A549 (cell line): Measurements from ENCODE around the gene RIMBP2. TPM values are rescaled to one million over a fixed set of nuclear protein-coding genes. Genes with fewer than 3 reads are reported as not detected.

Source experiments
- ATAC-seq, 2 experiments: fragments of 200-7000 bp in 1 of 2; fragments of >200 bp in 1 of 2; cut with Nextera tagmentation in 1 of 2; cut with Tn5 transposase in 1 of 2; 3 replicates each; pipeline versions ENCODE4 v1.8.0 to v1.9.1; 2018 to 2020; ENCODE audit warnings: mild to moderate bottlenecking in 1 of 2, moderate library complexity in 1 of 2
- CTCF ChIA-PET: fragments of 300-600 bp; sonication (Branson Sonifier 250); formaldehyde crosslinking; extraction: SDS; loops from one replicate; lab custom pipeline; 2021; ENCODE audit warnings: antibody characterized with exemption, inconsistent platforms; lab: Yijun Ruan, JAX
- POLR2A ChIA-PET: fragments of 350-600 bp; formaldehyde crosslinking; extraction: SDS; loops from one replicate; lab custom pipeline; 2021; ENCODE audit warnings: antibody characterized with exemption, inconsistent platforms; lab: Yijun Ruan, JAX
- DNase-seq, 2 experiments: peaks; one replicate each; pipeline versions ENCODE4 v3.0.0 to v3.0.0-alpha.2; 2011 to 2016; ENCODE audit warnings: low read depth in 1 of 2, low spot score in 1 of 2
- FAIRE-seq: peaks from 2 replicates; lab custom pipeline; 2011; peaks lifted over from hg19 to GRCh38; lab: Jason Lieb, UNC
- H3K27ac ChIP-seq, 2 experiments: fragments of >200 bp; sonication (Bioruptor Twin); formaldehyde crosslinking; 3 replicates each; pipeline ENCODE4 v1.5.1; 2016 to 2017
- H3K4me1 ChIP-seq: fragments of >200 bp; sonication (Bioruptor Twin); formaldehyde crosslinking; 3 replicates; pipeline ENCODE4 v1.6.1; 2016
- H3K4me2 ChIP-seq: fragments of >200 bp; sonication (Bioruptor Twin); formaldehyde crosslinking; 3 replicates; pipeline ENCODE4 v1.6.1; 2016
- H3K4me3 ChIP-seq: fragments of >200 bp; sonication (Bioruptor Twin); formaldehyde crosslinking; 3 replicates; pipeline ENCODE4 v1.5.1; 2016
- H3K9me3 ChIP-seq: fragments of >200 bp; sonication (Bioruptor Twin); formaldehyde crosslinking; 3 replicates; pipeline ENCODE4 v1.6.1; 2016
- BHLHE40 ChIP-seq: IDR thresholded peaks from 2 replicates; pipeline ENCODE4 v1.6.1; 2012; ENCODE audit warnings: low read depth, low read length, inconsistent platforms
- CHD2 ChIP-seq: fragments of 150-350 bp; IDR thresholded peaks from 2 replicates; pipeline ENCODE4 v1.6.1; 2014; ENCODE audit warnings: low read length; ENCODE audit not compliant: partially characterized antibody
- EHF ChIP-seq: fragments of 250-450 bp; sonication (Bioruptor Pico); IDR thresholded peaks from 2 replicates; pipeline ENCODE4 v1.5.0; 2020; ENCODE audit warnings: mild to moderate bottlenecking
- FOSB ChIP-seq: fragments of 250-450 bp; sonication (Bioruptor Pico); IDR thresholded peaks from 2 replicates; pipeline ENCODE4 v1.5.0; 2020; ENCODE audit warnings: mild to moderate bottlenecking, moderate library complexity
- FOXS1 ChIP-seq: fragments of 250-450 bp; sonication (Bioruptor Pico); IDR thresholded peaks from 2 replicates; pipeline ENCODE4 v1.5.0; 2020; ENCODE audit warnings: mild to moderate bottlenecking, moderate library complexity
- GATA3 ChIP-seq: IDR thresholded peaks from 2 replicates; pipeline ENCODE4 v1.6.1; 2012; ENCODE audit warnings: borderline replicate concordance
- HDAC2 ChIP-seq: fragments of 200-600 bp; sonication (generic); IDR thresholded peaks from 2 replicates; pipeline ENCODE4 v1.6.1; 2016
- HEYL ChIP-seq: fragments of 250-450 bp; sonication (Bioruptor Pico); IDR thresholded peaks from 2 replicates; pipeline ENCODE4 v1.8.0; 2021; ENCODE audit warnings: mild to moderate bottlenecking, moderate library complexity
- HOXB13 ChIP-seq: fragments of 250-450 bp; sonication (Bioruptor Pico); IDR thresholded peaks from 2 replicates; pipeline ENCODE4 v1.5.0; 2020; ENCODE audit warnings: low read depth, mild to moderate bottlenecking, moderate library complexity
- HOXB5 ChIP-seq: fragments of 250-450 bp; sonication (Bioruptor Pico); IDR thresholded peaks from 2 replicates; pipeline ENCODE4 v1.5.0; 2020; ENCODE audit warnings: mild to moderate bottlenecking, moderate library complexity
- JUN ChIP-seq, 2 experiments: fragments of >200 bp; sonication (Bioruptor Twin); formaldehyde crosslinking; IDR thresholded peaks; 2 replicates in 1 of 2; 3 replicates in 1 of 2; pipeline ENCODE4 v1.6.1; 2016 to 2017
- JUNB ChIP-seq: fragments of >200 bp; sonication (Bioruptor Twin); formaldehyde crosslinking; IDR thresholded peaks from 2 replicates; pipeline ENCODE4 v1.6.1; 2016
- KDM1A ChIP-seq: fragments of 200-600 bp; sonication (generic); IDR thresholded peaks from 2 replicates; pipeline ENCODE4 v1.6.1; 2016; ENCODE audit warnings: low read depth, mild to moderate bottlenecking
- KDM5A ChIP-seq: fragments of 200-600 bp; sonication (generic); IDR thresholded peaks from 2 replicates; pipeline ENCODE4 v1.6.1; 2016; ENCODE audit warnings: antibody characterized with exemption, mild to moderate bottlenecking
- MAFK ChIP-seq: fragments of 450-650 bp; IDR thresholded peaks from 2 replicates; pipeline ENCODE4 v1.6.1; 2014; ENCODE audit not compliant: partially characterized antibody
- MAZ ChIP-seq: fragments of 150-350 bp; IDR thresholded peaks from 2 replicates; pipeline ENCODE4 v1.6.1; 2014; ENCODE audit warnings: antibody characterized with exemption, low read depth, low read length, borderline replicate concordance
- NFE2L2 ChIP-seq: fragments of 150-350 bp; conservative IDR thresholded peaks from 2 replicates; pipeline ENCODE4 v1.6.1; 2014; ENCODE audit warnings: low read length
- RAD21 ChIP-seq, 2 experiments: fragments of >200 bp in 1 of 2; sonication (Bioruptor Twin) in 1 of 2; formaldehyde crosslinking in 1 of 2; IDR thresholded peaks in 1 of 2; conservative IDR thresholded peaks in 1 of 2; 2 replicates in 1 of 2; 3 replicates in 1 of 2; pipeline ENCODE4 v1.6.1; 2012 to 2018; ENCODE audit warnings: inconsistent platforms in 1 of 2
- RNF2 ChIP-seq: fragments of 200-600 bp; sonication (generic); IDR thresholded peaks from 2 replicates; pipeline ENCODE4 v1.6.1; 2016; ENCODE audit warnings: low read depth, mild to moderate bottlenecking, antibody characterized with exemption, moderate library complexity, borderline replicate concordance
- SMC3 ChIP-seq: fragments of >200 bp; sonication (Bioruptor Twin); formaldehyde crosslinking; IDR thresholded peaks from 3 replicates; pipeline ENCODE4 v1.6.1; 2018; ENCODE audit warnings: inconsistent platforms
- TFCP2L1 ChIP-seq: fragments of 250-450 bp; sonication (Bioruptor Pico); IDR thresholded peaks from 2 replicates; pipeline ENCODE4 v1.5.0; 2021; ENCODE audit warnings: mild to moderate bottlenecking
- TP53 ChIP-seq: fragments of 250-450 bp; sonication (Bioruptor Pico); IDR thresholded peaks from 2 replicates; pipeline ENCODE4 v1.5.0; 2021; ENCODE audit warnings: mild to moderate bottlenecking, moderate library complexity
- ZFP36 ChIP-seq: fragments of 450-650 bp; IDR thresholded peaks from 2 replicates; pipeline ENCODE4 v1.6.1; 2014; ENCODE audit warnings: borderline replicate concordance; ENCODE audit not compliant: partially characterized antibody
- ZSCAN20 ChIP-seq: fragments of 250-450 bp; sonication (Bioruptor Pico); IDR thresholded peaks from 2 replicates; pipeline ENCODE4 v1.8.0; 2022; ENCODE audit warnings: mild to moderate bottlenecking, moderate library complexity
- WGBS: methylation state at CpG from one replicate; pipeline ENCODE4 v1.1.6; 2017; ENCODE audit errors: missing lambda C conversion rate; 5-methylcytosine and 5-hydroxymethylcytosine counted together
- polyA plus RNA-seq, 4 experiments: library from polyadenylated mRNA; depleted of rRNA in 3 of 4; stranded (reverse); fragments of >200 nt; fragmentation: RNase III in 1 of 4; extraction: RNeasy Plus Mini Kit Qiagen cat#74134 plus additional on column Dnase treatment in 1 of 4; gene quantifications; 2 replicates in 3 of 4; 3 replicates in 1 of 4; pipeline ENCODE4 v1.2.3, GENCODE V29; 2011 to 2017
- TF ChIP-seq, protein P1 (sequence below): fragments of 450-650 bp; IDR thresholded peaks from 2 replicates; pipeline ENCODE4 v1.6.1; 2014; ENCODE audit warnings: antibody characterized with exemption
- TF ChIP-seq, protein P2 (sequence below): fragments of >200 bp; sonication (Bioruptor Twin); formaldehyde crosslinking; IDR thresholded peaks from 2 replicates; pipeline ENCODE4 v1.6.1; 2016
- TF ChIP-seq, protein P3 (sequence below): fragments of >200 bp; sonication (Bioruptor Twin); formaldehyde crosslinking; IDR thresholded peaks from 3 replicates; pipeline ENCODE4 v1.5.1; 2016
- TF ChIP-seq, protein P4 (sequence below): IDR thresholded peaks from 2 replicates; pipeline ENCODE4 v1.6.1; 2012; ENCODE audit warnings: low read depth, borderline replicate concordance
- TF ChIP-seq, protein P5 (sequence below): fragments of 250-450 bp; sonication (Bioruptor Pico); IDR thresholded peaks from 2 replicates; pipeline ENCODE4 v1.5.0; 2020; ENCODE audit warnings: low read depth, mild to moderate bottlenecking, moderate library complexity
- TF ChIP-seq, protein P6 (sequence below): fragments of 250-450 bp; sonication (Bioruptor Pico); IDR thresholded peaks from 2 replicates; pipeline ENCODE4 v1.5.0; 2021; ENCODE audit warnings: mild to moderate bottlenecking, moderate library complexity, borderline replicate concordance

RIMBP2 gene
- polyA plus RNA-seq, 2 of the 4 experiments (the other 2 are of a cell fraction) = not detected

- no peak for TF ChIP-seq EHF
These were observed 47.6 kb downstream of the RIMBP2 start (continued) for GRCh38 chr12:130668286-130669204.

GRCh38 chr12:130667421-130667960, 48.6 kb downstream of the RIMBP2 start:
- H3K4me2 ChIP-seq = no peak overlapping the region
- ChIA-PET POLR2A (no interaction called here), CTCF (interaction anchor here (1.5 kb wide), 1 partner anchor 49 kb away, joined by 3 read pairs; no protein-coding TSS in a partner anchor)
- TF ChIP-seq MAZ = no peak
- no peak for TF ChIP-seq HOXB13 (CRISPR knock-in tag)
- TF ChIP-seq, protein P1, sequence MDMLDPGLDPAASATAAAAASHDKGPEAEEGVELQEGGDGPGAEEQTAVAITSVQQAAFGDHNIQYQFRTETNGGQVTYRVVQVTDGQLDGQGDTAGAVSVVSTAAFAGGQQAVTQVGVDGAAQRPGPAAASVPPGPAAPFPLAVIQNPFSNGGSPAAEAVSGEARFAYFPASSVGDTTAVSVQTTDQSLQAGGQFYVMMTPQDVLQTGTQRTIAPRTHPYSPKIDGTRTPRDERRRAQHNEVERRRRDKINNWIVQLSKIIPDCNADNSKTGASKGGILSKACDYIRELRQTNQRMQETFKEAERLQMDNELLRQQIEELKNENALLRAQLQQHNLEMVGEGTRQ = no peak
- TF ChIP-seq KDM1A = no peak
- TF ChIP-seq FOXS1 = no peak
- no peak for TF ChIP-seq SMC3
- no peak for TF ChIP-seq TFCP2L1 (CRISPR knock-in tag)
- no peak for TF ChIP-seq GATA3
- no peak for TF ChIP-seq TP53 (CRISPR knock-in tag)
- TF ChIP-seq, protein P2, sequence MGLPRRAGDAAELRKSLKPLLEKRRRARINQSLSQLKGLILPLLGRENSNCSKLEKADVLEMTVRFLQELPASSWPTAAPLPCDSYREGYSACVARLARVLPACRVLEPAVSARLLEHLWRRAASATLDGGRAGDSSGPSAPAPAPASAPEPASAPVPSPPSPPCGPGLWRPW = no peak
- TF ChIP-seq RAD21 (conservative IDR thresholded peaks at IDR 0.05 in 1 of 2, IDR thresholded peaks at IDR 0.05 in 1 of 2) = no peak
- TF ChIP-seq FOSB (CRISPR knock-in tag) = no peak
- TF ChIP-seq HOXB5 = no peak
- TF ChIP-seq CHD2 = no peak
- TF ChIP-seq EHF = no peak
- no peak for TF ChIP-seq ZFP36
- DNase-seq (no peak), FAIRE-seq (no peak), ATAC-seq (no peak)
- H3K27ac ChIP-seq = no peak overlapping the region
- peaks cover 8% of the 10 kb centered on the region; the same call in 1 of the 3 replicates for H3K9me3 ChIP-seq
- H3K4me1 ChIP-seq = no peaks in the 10 kb centered on the region
- 30% methylated on average over 7 of the region's 7 CpGs for WGBS
- no peak overlapping the region for H3K4me3 ChIP-seq

GRCh38 chr12:130666645-130667044, 49.5 kb downstream of the RIMBP2 start:
- DNase-seq (no peak), ATAC-seq (no peak), FAIRE-seq (no peak)
- H3K4me2 ChIP-seq = no peak overlapping the region
- H3K9me3 ChIP-seq = peaks cover 8% of the 10 kb centered on the region; the same call in 1 of the 3 replicates
- H3K4me3 ChIP-seq = no peak overlapping the region
- 0 out of 3 replicates have a peak, but pooled peaks cover 1% of the 10 kb centered on the region for H3K4me1 ChIP-seq
- no CpG with 5 or more reads among the region's 1 CpG for WGBS
- ChIA-PET POLR2A (no interaction called here), CTCF (no interaction called here)
- H3K27ac ChIP-seq = no peak overlapping the region
- TF ChIP-seq, protein P3, sequence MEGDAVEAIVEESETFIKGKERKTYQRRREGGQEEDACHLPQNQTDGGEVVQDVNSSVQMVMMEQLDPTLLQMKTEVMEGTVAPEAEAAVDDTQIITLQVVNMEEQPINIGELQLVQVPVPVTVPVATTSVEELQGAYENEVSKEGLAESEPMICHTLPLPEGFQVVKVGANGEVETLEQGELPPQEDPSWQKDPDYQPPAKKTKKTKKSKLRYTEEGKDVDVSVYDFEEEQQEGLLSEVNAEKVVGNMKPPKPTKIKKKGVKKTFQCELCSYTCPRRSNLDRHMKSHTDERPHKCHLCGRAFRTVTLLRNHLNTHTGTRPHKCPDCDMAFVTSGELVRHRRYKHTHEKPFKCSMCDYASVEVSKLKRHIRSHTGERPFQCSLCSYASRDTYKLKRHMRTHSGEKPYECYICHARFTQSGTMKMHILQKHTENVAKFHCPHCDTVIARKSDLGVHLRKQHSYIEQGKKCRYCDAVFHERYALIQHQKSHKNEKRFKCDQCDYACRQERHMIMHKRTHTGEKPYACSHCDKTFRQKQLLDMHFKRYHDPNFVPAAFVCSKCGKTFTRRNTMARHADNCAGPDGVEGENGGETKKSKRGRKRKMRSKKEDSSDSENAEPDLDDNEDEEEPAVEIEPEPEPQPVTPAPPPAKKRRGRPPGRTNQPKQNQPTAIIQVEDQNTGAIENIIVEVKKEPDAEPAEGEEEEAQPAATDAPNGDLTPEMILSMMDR = no peak
- TF ChIP-seq, protein P4, sequence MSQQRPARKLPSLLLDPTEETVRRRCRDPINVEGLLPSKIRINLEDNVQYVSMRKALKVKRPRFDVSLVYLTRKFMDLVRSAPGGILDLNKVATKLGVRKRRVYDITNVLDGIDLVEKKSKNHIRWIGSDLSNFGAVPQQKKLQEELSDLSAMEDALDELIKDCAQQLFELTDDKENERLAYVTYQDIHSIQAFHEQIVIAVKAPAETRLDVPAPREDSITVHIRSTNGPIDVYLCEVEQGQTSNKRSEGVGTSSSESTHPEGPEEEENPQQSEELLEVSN = no peak
- TF ChIP-seq, protein P5, sequence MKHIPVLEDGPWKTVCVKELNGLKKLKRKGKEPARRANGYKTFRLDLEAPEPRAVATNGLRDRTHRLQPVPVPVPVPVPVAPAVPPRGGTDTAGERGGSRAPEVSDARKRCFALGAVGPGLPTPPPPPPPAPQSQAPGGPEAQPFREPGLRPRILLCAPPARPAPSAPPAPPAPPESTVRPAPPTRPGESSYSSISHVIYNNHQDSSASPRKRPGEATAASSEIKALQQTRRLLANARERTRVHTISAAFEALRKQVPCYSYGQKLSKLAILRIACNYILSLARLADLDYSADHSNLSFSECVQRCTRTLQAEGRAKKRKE = no peak
- TF ChIP-seq, protein P6, sequence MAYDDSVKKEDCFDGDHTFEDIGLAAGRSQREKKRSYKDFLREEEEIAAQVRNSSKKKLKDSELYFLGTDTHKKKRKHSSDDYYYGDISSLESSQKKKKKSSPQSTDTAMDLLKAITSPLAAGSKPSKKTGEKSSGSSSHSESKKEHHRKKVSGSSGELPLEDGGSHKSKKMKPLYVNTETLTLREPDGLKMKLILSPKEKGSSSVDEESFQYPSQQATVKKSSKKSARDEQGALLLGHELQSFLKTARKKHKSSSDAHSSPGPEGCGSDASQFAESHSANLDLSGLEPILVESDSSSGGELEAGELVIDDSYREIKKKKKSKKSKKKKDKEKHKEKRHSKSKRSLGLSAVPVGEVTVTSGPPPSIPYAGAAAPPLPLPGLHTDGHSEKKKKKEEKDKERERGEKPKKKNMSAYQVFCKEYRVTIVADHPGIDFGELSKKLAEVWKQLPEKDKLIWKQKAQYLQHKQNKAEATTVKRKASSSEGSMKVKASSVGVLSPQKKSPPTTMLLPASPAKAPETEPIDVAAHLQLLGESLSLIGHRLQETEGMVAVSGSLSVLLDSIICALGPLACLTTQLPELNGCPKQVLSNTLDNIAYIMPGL = no peak
- no peak for TF ChIP-seq FOXS1
- no peak for TF ChIP-seq JUN (IDR thresholded peaks at IDR 0.05)
- TF ChIP-seq RNF2 = no peak
- no peak for TF ChIP-seq KDM5A
- TF ChIP-seq ZSCAN20 (CRISPR knock-in tag) = no peak
- no peak for TF ChIP-seq NFE2L2
- no peak for TF ChIP-seq HDAC2
- no peak for TF ChIP-seq HEYL (CRISPR knock-in tag)
- no peak for TF ChIP-seq JUNB
- no peak for TF ChIP-seq BHLHE40
- no peak for TF ChIP-seq SMC3
- no peak for TF ChIP-seq MAFK
- TF ChIP-seq KDM1A = no peak
